ENCODE measurements around the gene TRIM65.
"Not testable (repeated sequence)": the region's sequence is repeated elsewhere in the genome, so short reads cannot be mapped to it uniquely, and the experiment has no call there.

Gene TRIM65

GRCh38 chr17:75876938-75877751 lies 19.6 kb downstream of the TRIM65 start:
- in situ Hi-C loops (cut with MboI; ENCODE audit: low sequenced_read_pairs): no loop called here

DNA sequence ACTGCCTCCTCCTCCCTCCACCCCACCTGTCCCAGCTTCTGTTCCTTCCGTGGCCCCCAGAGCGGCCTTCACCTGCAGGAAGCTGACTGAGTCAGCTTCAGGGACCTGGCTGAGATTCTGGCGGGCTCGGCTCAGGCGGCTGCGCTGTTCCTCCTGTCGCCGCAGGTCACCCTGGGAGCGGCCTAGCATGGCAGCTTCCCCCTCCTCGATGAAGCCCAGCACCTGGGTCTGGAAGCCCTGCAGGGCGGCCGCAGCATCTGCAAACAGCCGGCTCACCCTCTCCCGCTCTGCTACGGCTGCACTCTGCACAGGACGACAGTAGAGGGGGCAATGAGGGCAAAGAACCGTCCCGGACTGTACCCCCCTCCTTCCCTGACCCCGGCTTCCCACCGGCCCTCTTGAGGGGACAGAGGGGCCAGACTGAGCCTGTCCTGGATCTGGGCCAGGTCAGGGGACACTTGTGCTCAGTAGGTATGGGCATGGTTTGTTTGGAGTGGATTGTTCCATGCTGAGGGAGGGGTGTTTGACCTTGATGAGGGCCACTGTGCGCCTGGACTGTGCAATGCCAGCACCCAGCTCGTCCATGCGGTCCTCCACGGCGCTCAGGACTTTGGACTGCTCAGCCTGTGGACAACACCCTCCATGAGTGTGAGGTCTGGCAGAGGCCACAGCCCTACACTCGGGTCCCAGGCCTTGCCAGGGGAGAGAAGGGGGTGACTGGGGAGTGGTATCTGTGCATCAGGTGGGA lies 20.4 kb downstream of the TRIM65 start:
- in situ Hi-C loops (cut with MboI; ENCODE audit: low sequenced_read_pairs): no loop called here

GRCh38 chr17:75875940-75876189 lies 20.9 kb downstream of the TRIM65 start:
- in situ Hi-C loops (cut with MboI; ENCODE audit: low sequenced_read_pairs): no loop called here

DNA sequence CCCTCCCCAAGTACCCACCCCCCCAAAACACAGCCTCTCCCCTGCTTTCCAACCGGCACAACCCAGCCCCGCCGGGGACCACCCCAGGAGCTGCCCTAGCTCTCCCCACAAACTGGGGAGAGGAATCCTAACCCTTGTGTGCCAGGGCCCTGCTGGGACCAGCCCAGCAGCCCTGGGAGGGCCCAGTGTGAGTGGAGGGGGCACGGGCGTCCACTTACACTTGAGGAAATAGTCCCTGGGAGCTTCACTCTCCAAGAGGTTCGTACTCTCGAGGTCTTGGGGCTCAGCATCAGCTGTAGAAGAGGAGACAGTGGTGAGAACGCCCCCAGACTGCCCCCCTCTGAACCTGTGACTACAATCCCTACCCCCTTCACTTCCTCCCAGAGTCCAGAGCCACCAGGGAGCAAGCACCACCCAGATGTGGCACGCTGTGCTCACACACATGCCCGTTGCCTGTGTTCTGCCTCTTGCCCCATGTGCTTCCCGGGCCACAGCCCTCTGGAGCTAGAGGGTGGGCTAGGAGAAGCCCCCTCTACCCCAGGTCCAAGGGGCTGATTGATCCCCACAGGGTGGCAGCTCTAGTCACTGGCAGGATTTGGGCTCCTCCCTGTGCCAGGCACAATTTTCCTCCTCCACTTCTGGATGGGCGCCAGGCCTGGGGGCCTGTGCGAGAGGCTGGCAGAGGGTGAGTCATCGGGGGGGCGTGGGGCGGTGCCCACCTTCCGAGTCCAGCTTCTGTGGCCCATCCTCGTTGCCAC lies 21.4 kb downstream of the TRIM65 start:
- in situ Hi-C loops (cut with MboI; ENCODE audit: low sequenced_read_pairs): no loop called here

DNA sequence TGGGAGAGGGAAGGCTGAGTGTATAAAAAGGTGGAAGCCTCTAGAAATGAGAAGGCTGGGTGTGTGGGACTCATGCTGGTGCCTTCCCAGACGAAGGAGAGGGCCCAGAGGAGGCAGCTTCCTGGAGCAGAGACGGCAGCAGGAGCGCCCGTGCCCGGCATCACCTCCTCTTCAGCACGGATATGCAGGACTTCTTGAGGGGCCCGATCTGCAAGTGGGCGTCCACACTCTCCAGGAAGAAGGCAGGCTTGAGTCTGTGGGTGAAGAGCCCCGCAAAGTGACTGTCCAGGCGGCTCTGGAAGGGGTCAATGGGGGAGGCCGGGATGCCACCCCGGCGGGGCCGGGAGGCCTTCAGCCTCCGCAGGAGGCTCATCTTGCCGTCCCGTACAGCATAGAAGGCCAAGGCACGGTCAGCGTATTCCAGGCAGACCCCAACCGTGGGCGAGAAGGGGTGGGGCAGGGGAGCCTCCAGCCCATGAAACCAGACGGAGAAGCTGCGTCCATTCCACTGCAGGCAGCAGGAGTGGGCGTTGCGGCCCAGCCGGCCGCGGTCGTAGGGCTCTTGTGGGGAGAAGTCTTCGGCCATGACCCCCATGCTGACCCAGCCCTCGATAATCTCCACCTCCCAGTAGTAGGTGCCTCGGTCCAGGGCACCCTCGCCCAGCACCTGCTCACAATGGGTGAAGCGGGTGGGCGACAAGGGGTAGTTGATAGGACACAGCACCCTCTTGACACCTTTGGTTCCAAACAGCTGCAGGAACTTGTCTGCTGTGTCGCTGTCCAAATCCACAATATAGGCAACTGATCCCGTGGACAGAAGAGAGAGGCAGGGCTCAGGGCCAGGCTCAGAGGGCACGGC lies 22.2 kb downstream of the TRIM65 start:
- in situ Hi-C loops (cut with MboI; ENCODE audit: low sequenced_read_pairs): no loop called here

DNA sequence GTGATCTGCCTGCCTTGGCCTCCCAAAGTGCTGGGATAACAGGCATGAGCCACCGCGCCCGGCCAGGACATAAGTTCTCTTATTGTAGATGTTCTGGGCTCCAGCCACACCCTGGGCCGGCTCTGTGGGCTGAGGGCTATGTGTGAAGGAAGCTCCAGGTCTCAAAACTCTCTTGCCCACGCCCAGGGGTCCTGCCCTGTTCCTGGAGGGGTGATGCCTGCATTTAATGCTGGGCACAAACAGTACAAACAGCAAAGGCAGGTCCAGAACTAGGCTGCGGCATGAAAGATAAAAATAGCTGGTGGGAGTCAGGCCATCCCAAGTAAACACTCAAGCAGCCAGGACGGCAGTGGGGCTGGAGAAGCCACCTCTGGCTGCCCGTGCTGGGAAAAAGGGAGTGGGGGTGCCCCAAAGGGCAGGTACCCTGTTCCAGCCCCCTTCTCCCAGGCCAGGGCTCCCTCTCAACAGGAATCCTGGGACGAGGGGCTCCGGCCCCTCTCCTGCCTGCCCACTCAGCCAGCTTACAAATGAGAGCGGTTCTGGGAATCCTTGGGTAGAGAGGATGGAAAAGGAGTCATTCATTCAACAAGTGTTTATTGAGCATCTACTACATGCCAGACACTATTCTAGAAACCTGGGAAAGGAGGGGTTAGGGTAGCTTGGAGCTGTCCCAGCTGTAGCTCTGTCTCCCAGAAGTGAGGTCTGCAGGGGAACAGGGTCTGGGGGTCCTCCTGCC lies 23.0 kb downstream of the TRIM65 start:
- in situ Hi-C loops (cut with MboI; ENCODE audit: low sequenced_read_pairs): no loop called here

DNA sequence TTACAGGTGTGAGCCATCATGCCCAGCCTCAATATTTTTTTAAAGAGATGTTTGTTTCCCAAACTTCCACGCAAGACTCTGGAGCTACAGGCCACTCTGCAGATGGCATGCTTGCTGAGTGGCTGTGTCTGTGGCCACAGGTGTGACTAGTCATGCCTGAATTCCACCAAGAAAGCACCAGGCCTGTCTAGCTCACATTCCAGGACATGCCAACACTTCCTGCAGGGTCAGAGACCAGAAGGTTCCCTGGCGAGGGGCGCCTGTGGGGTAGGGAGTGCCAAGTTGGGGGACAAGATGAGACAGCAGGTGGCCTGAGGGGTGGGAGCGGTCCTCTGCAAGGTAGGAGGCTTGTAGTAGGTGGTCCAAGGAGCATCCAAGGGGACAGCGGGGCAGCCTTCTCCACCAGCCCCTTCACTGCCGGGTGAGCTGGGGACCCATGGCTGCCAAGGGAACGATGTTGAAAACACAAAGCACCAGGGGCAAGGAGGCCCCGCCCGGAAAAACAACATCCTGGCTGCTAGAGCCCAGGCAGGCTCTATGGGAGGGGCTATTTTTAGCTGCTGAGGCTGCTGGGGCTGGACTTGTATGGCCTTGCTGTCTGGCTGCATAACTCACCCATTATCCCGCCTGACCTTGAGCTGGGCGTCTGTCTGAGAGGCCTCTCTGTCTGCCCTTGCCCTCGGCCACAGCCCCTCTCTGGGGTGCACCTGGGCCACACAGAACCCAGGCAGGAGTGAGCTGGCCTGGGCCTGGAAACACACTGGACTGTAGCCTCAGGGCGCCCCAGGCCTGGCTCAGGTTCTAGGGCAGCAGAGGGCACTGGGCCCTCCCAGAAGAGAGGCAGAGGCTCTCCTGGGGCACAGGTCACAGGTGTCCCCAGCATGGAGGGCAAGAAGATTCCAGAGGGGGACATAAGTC lies 24.1 kb downstream of the TRIM65 start:
- in situ Hi-C loops (cut with MboI; ENCODE audit: low sequenced_read_pairs): no loop called here

DNA sequence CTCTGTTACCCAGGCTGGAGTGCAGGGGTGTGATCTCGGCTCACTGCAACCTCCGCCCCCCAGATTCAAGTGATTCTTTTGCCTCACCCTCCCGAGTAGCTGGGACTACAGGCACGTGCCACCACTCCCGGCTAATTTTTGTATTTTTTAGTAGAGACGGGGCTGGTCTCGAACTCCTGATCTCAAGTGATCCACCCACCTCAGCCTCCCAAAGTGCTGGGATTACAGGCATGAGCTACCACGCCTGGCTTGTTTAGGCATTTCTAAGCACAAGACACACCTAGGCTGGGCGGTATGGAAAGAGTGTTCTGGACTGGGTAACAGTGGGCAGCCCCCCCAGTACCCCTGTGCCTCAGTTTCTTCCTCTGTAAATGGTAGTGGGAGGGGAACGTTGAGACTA lies 26.5 kb downstream of the TRIM65 start:
- in situ Hi-C loops (cut with MboI; ENCODE audit: low sequenced_read_pairs): not testable (repeated sequence)

DNA sequence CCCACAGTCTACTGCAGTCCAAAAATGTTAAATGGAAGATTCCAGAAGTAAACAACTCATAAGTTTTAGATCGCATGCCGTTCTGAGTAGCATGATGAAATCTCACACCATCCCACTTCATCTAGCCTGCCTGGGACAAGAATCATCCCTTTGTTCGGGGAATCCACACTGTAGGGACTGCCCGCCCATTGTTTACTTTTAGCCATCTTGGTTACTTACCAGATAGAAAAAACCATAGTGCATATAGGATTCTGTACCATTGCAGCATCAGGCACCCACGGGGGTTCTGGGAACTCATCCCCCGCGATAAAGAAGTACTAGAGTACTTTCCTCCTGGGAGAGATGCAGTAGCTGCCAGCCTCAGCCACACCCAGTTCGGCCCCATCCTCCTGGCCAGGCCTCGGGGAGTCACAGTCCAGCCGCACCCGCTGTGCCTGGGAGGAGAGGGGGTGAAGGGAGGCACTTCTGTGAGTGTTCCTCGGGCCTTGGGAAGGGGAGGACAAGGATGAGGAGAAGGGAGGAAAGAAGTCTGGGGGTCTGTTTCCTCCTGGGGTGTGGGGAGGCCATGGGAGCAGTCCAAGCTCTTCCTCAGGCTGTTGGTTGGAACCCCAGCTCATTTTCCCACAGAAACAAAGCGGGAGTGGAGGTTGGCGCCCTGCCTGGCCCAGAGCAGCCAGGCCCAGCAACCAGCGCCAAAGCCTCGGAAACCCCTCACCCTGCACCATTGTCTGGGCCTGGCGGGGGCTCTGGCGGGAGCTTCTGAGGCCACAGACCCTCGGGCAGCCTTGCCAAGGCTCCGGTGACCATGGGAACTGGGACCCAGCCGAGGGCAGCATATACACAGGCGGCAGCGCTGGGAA lies 27.2 kb downstream of the TRIM65 start:
- in situ Hi-C loops (cut with MboI; ENCODE audit: low sequenced_read_pairs): no loop called here

GRCh38 chr17:75868730-75869281 lies 27.9 kb downstream of the TRIM65 start:
- in situ Hi-C loops (cut with MboI; ENCODE audit: low sequenced_read_pairs): not testable (repeated sequence)

DNA sequence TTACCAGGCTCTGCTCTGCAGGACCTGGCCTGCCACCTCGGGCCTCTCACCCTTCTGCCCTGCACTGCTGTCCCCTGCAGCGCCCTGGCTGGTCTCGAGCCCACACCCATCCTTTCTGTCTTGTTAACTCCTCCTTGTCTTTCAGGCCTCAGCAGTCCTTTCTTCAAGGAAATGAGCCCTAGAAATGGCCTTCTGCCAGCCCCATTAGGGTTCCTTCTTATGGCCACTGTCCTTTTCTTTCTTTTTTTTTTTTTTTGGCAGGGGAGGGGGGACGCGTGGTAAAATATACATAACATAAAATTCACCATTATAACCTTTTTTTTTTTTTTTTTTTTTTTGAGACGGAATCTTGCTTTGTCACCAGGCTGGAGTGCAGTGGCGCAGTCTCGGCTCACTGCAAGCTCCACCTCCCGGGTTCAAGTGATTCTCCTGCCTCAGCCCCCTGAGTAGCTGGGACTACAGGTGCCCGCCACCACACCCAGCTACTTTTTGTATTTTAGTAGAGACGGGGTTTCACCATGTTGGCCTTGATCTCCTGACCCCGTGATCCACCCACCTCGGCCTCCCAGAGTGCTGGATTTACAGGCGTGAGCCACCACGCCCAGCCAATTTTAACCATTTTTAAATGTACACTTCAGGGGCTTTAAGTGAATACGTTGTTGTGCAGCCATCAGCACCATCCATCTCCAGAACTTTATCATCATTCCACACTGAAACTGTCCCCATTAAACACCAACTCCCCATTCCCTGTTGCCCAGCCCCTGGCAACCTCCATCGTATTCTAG lies 31.2 kb downstream of the TRIM65 start:
- in situ Hi-C loops (cut with MboI; ENCODE audit: low sequenced_read_pairs): not testable (repeated sequence)

GRCh38 chr17:75864887-75865286 lies 31.9 kb downstream of the TRIM65 start:
- in situ Hi-C loops (cut with MboI; ENCODE audit: low sequenced_read_pairs): not testable (repeated sequence)

GRCh38 chr17:75864448-75864871 lies 32.3 kb downstream of the TRIM65 start:
- in situ Hi-C loops (cut with MboI; ENCODE audit: low sequenced_read_pairs): no loop called here

DNA sequence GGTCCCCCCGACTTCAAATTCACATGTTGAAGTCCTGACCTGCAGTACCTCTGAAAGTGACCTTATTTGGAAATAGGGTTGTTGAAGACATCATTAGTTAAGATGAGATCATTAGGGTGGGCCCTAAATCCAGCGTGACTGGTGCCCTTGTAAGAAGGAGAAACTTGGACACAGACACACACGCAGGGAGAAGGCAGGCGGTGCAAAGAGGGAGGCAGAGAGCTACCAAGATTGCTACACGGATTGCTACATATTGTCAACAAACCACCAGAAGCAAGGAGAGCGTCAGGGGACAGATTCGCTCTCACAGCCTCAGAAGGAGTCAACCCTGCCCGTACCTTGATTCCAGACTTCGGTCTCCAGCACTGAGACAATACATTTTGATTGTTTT lies 34.8 kb downstream of the TRIM65 start:
- in situ Hi-C loops (cut with MboI; ENCODE audit: low sequenced_read_pairs): no loop called here

- in situ Hi-C loops (cut with MboI; ENCODE audit: low sequenced_read_pairs): not testable (repeated sequence)
These were observed 37.4 kb downstream of the TRIM65 start for GRCh38 chr17:75859358-75859757.

- in situ Hi-C loops (cut with MboI; ENCODE audit: low sequenced_read_pairs): no loop called here
These were observed 40.5 kb downstream of the TRIM65 start for GRCh38 chr17:75856062-75856756.
